Adipose tissue (tissue), 3 donors: ENCODE data around the gene ARHGAP33. TPM values are rescaled to one million over a fixed set of nuclear protein-coding genes. Genes with fewer than 3 reads are reported as not detected.

ENCODE experiments used
- H3K27ac ChIP-seq: one replicate; pipeline ENCODE4 v1.5.1; 2013; ENCODE audit warnings: low read depth, low read length
- WGBS, 3 donors: extraction: QIAGEN DNeasy Blood & Tissue Kit; methylation state at CpG; one replicate each; pipeline ENCODE4 v1.1.7; 2013; 5-methylcytosine and 5-hydroxymethylcytosine counted together
- polyA plus RNA-seq, 3 donors: library from polyadenylated mRNA; stranded (reverse); fragments of 200-250 nt; gene quantifications; one replicate each; pipeline ENCODE4 v1.2.3, GENCODE V29; 2013
- donor health status: healthy with polysubstance abuse.
- donor health status: Bipolar disorder and iron deficiency.
- donor health status: healthy.

Gene ARHGAP33, protein sequence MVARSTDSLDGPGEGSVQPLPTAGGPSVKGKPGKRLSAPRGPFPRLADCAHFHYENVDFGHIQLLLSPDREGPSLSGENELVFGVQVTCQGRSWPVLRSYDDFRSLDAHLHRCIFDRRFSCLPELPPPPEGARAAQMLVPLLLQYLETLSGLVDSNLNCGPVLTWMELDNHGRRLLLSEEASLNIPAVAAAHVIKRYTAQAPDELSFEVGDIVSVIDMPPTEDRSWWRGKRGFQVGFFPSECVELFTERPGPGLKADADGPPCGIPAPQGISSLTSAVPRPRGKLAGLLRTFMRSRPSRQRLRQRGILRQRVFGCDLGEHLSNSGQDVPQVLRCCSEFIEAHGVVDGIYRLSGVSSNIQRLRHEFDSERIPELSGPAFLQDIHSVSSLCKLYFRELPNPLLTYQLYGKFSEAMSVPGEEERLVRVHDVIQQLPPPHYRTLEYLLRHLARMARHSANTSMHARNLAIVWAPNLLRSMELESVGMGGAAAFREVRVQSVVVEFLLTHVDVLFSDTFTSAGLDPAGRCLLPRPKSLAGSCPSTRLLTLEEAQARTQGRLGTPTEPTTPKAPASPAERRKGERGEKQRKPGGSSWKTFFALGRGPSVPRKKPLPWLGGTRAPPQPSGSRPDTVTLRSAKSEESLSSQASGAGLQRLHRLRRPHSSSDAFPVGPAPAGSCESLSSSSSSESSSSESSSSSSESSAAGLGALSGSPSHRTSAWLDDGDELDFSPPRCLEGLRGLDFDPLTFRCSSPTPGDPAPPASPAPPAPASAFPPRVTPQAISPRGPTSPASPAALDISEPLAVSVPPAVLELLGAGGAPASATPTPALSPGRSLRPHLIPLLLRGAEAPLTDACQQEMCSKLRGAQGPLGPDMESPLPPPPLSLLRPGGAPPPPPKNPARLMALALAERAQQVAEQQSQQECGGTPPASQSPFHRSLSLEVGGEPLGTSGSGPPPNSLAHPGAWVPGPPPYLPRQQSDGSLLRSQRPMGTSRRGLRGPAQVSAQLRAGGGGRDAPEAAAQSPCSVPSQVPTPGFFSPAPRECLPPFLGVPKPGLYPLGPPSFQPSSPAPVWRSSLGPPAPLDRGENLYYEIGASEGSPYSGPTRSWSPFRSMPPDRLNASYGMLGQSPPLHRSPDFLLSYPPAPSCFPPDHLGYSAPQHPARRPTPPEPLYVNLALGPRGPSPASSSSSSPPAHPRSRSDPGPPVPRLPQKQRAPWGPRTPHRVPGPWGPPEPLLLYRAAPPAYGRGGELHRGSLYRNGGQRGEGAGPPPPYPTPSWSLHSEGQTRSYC
- polyA plus RNA-seq = 1 to 10 TPM; 6.0 to 9.4 (median 6.3) TPM

DNA sequence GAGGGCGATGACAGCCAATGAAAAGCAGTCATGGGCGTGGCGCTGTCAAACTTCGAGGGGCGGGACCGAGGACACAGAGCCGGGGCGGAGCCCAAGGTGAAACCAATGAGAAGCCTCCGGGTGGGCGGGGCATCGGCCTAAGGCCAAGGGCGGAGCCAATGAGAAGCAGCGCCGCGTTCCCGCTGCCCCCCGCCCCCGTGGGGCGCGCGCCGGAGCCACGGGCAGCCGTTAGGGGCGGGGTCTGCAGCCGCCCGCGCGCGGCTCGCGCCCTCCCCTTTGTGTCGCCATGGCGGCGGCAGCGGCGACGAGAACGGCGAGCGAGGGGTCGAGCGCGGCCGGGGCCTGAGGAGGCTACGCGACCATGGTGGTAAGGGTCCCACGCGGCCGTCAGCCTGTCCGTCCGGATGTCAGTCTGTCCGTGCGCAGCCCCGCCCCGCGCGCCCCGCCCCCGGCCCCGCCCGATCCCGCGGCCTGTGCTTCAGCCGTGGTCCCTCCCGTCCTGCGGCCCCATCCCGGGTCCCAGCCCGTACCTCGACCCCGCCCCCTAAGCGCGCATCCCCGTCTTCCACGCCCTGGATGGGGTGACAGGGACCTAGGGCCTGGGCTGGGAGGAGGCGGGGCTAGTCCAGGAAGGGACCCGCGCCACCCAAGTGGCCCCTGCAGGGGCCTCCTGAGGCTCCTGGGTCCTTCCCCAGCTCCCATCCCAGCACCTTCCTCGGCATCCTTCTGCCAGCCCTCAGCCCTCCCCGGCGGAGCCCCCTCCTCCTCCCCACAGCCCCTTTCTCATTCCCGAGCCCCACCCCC is at the start of gene ARHGAP33:
ARHGAP33 (plus strand) TSS at position 267 of the 804 bp plus-strand sequence; CDS start at position 362, 95 bp downstream.
- 0 to 1% (median 1%) methylated on average over 47 to 82 of the region's 82 CpGs for WGBS, 3 donors
- H3K27ac ChIP-seq = no peak within 1 kb of the TSS

GRCh38 chr19:35727053-35727955 is 48.1 kb upstream of the ARHGAP33 start:
- no peak overlapping the region for H3K27ac ChIP-seq
- 93 to 95% (median 95%) methylated on average over 25 of the region's 25 CpGs for WGBS, 3 donors

GRCh38 chr19:35727956-35728706 is 47.2 kb upstream of the ARHGAP33 start:
- 91 to 94% (median 93%) methylated on average over 19 of the region's 19 CpGs for WGBS, 3 donors
- H3K27ac ChIP-seq = no peak overlapping the region

GRCh38 chr19:35729021-35729420 is 46.3 kb upstream of the ARHGAP33 start:
- 88 to 92% (median 91%) methylated on average over 18 of the region's 18 CpGs for WGBS, 3 donors

GRCh38 chr19:35729763-35730162 is 45.6 kb upstream of the ARHGAP33 start:
- 90 to 96% (median 94%) methylated on average over 11 of the region's 11 CpGs for whole genome bisulfite sequencing, 3 donors
- H3K27ac ChIP-seq = no peak overlapping the region

More at GRCh38 chr19:35729021-35729420, 46.3 kb upstream of the ARHGAP33 start:
- H3K27ac ChIP-seq = no peak overlapping the region

GRCh38 chr19:35730326-35730725 is 45.0 kb upstream of the ARHGAP33 start:
- WGBS, 3 donors = 92 to 95% (median 95%) methylated on average over 18 of the region's 18 CpGs
- no peak overlapping the region for H3K27ac ChIP-seq

DNA sequence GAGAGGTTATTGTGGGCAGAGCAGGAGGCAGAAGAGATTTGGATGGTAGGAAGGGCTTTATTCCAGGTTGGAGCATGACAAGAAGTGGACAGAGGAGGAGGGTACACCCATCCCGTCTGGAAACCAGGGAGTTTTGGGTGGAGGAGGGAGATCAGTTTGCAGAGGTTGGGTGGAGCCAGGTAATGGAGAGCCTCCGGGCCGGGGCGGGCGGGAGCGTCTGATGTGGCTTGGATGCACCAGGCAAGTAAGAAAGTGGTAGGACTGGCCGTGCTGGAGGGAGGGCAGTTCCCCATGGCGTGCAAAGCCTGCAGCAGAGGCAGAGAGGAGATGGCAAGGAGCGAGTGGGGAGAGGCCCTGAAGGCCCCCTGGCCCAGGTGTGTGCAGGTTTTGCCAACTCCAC is 44.0 kb upstream of the ARHGAP33 start:
- WGBS, 3 donors = 83 to 87% (median 85%) methylated on average over 8 to 9 of the region's 9 CpGs
- H3K27ac ChIP-seq = no peak overlapping the region

DNA sequence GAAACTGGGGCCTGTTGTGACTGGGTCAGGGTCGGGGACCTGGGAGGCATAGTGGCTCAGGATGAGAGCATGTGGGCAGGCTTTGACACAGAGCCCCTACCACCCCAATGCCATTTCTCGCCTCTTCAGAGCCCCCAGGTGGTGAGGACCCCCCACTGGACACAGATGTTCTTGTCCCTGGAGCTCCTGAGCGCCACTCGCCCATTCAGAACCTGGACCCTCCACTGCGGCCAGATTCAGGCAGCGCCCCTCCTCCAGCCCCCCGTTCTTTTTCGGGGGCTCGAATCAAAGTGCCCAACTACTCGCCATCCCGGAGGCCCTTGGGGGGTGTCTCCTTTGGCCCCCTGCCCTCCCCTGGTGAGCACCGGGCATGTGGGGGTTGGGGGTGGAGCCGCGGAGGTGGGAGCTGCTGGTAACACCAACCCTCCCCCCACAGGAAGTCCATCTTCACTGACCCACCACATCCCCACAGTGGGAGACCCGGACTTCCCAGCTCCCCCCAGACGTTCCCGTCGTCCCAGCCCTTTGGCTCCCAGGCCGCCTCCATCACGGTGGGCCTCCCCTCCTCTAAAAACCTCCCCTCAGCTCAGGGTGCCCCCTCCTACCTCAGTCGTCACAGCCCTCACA is 43.5 kb upstream of the ARHGAP33 start:
- WGBS, 3 donors = 88 to 92% (median 90%) methylated on average over 21 of the region's 21 CpGs
- H3K27ac ChIP-seq = no peak overlapping the region

GRCh38 chr19:35732540-35733179 is 42.7 kb upstream of the ARHGAP33 start:
- H3K27ac ChIP-seq = no peak overlapping the region
- WGBS, 3 donors = 87 to 92% (median 88%) methylated on average over 24 to 25 of the region's 25 CpGs

- 86 to 93% (median 90%) methylated on average over 35 of the region's 35 CpGs for WGBS, 3 donors
- no peak overlapping the region for H3K27ac ChIP-seq
Measured at GRCh38 chr19:35733180-35734125, 41.9 kb upstream of the ARHGAP33 start.

DNA sequence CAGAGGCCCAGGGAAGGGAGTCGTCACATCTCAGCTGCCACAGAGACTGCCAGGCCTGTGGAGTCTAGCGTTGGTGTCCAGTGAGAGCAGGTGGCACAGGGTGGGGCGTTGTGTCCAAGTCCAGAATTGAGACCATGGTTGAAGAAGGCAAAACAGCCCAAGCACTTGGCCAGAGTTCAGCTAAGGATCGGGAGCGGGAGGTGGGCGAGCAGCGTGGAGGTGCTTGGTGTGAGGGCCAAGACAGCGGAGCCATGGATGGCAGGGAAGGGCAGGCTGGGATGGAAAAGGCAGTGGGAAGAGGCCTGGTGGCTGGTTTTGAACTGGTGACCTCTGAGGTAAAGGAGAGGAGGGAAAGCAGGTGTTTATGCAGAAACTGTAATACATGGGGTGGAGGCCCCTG is 41.1 kb upstream of the ARHGAP33 start:
- WGBS, 3 donors = 94 to 96% (median 95%) methylated on average over 8 of the region's 8 CpGs
- H3K27ac ChIP-seq = no peak overlapping the region

DNA sequence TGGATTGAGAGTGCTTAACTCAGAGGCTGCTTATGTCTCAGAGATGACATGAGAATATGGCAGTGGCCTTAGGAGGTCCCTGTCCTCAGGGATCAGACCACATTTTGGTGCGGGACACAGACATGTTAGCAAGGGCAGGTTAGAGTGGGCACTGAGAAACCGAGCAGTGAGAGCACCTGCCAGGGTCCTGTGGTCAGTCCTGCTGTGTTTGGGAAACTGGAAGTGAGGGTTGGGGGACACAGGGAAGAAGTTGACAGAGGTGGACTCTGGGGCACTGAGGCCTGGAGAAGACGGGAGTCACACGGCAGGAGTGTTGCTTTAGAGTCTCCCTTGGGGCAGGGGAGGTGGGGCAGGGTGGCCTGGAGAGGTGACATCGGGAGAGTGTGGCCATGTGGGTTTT is 40.5 kb upstream of the ARHGAP33 start:
- H3K27ac ChIP-seq = no peak overlapping the region
- WGBS, 3 donors = 80 to 87% (median 84%) methylated on average over 5 of the region's 5 CpGs

- H3K27ac ChIP-seq = no peak overlapping the region
Measured at GRCh38 chr19:35736913-35737886, 38.2 kb upstream of the ARHGAP33 start.

More at GRCh38 chr19:35736913-35737886, 38.2 kb upstream of the ARHGAP33 start:
- 84 to 89% (median 88%) methylated on average over 22 of the region's 22 CpGs for WGBS, 3 donors
